Measurements from ENCODE around the gene TRIM65.

DNA sequence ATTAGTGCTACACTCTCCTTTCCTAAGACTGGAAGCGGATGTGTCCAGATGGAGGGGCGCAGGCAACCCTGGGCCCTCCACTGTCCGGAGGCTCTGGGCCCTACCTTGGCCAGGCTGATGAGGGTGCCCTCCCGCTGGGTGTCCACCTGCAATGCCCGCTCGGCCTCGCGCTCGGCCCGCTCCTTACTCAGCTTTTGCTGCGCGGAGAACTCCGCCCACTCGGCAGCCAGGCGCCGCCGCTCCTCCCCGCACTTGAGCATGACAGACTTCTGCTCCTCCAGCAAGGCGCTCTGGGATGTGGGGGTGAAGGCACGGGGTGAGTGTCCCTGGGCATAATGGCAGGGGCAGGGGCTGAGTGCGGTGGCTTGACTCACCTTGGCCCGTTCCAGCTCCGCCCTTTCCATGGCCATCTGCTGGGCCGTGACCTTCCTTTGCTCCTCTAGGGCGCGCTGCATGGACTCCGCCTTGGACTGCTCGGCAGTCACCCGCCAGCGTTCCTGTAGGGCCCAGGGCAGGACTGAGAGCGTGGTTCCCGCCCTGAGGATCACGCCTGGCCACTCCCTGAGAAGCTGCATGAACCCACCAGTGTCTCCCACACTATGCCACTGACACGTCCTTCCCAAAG lies 18.0 kb upstream of the TRIM65 start:
- TF ChIP-seq CTCF (conservative IDR thresholded peaks at IDR 0.05 in 1 of 2, IDR thresholded peaks at IDR 0.05 in 1 of 2; ENCODE audit: extremely low read depth in 1 of 2, insufficient read depth in 1 of 2, low read depth in 1 of 2, low read length in 2 of 2) (no peak), EZH2 (IDR thresholded peaks at IDR 0.05; ENCODE audit: borderline replicate concordance, low read length) (no peak)

Measured in mammary epithelial cell (primary cell).